H9 (cell line): ENCODE measurements around the gene UBL4A. TPM values are rescaled to one million over a fixed set of nuclear protein-coding genes. Genes with fewer than 3 reads are reported as not detected.

Source experiments
- DNase-seq: peaks from one replicate; pipeline ENCODE4 v3.0.0-alpha.2; 2017
- H2AFZ ChIP-seq: one replicate; pipeline ENCODE4 v1.6.1; 2013; ENCODE audit warnings: mild to moderate bottlenecking, low read length, control low read depth, moderate library complexity
- H2AK5ac ChIP-seq: 2 replicates; pipeline ENCODE4 v1.6.1; 2013; ENCODE audit warnings: low read length, control low read depth, mixed read lengths; ENCODE audit not compliant: insufficient read length
- H2BK120ac ChIP-seq: one replicate; pipeline ENCODE4 v1.6.1; 2013; ENCODE audit warnings: low read depth, mild to moderate bottlenecking, low read length, control low read depth, inconsistent platforms; ENCODE audit not compliant: poor library complexity, severe bottlenecking
- H2BK12ac ChIP-seq: 2 replicates; pipeline ENCODE4 v1.6.1; 2013; ENCODE audit warnings: low read length, control low read depth, mixed read lengths, low read depth; ENCODE audit not compliant: insufficient read length
- H2BK15ac ChIP-seq: 2 replicates; pipeline ENCODE4 v1.6.1; 2013; ENCODE audit warnings: low read depth, low read length, control low read depth
- H2BK20ac ChIP-seq: one replicate; pipeline ENCODE4 v1.6.1; 2013; ENCODE audit warnings: low read depth, mild to moderate bottlenecking, low read length, control low read depth, inconsistent platforms; ENCODE audit not compliant: poor library complexity, severe bottlenecking
- H2BK5ac ChIP-seq: 2 replicates; pipeline ENCODE4 v1.6.1; 2013; ENCODE audit warnings: low read length, control low read depth, mixed read lengths; ENCODE audit not compliant: insufficient read length
- H3K14ac ChIP-seq: 2 replicates; pipeline ENCODE4 v1.6.1; 2013; ENCODE audit warnings: low read length, control low read depth; ENCODE audit not compliant: insufficient read depth
- H3K18ac ChIP-seq: 2 replicates; pipeline ENCODE4 v1.6.1; 2013; ENCODE audit warnings: low read depth, mild to moderate bottlenecking, mixed read lengths, low read length, control low read depth; ENCODE audit not compliant: insufficient read length
- H3K23ac ChIP-seq: 2 replicates; pipeline ENCODE4 v1.6.1; 2013; ENCODE audit warnings: low read length, control low read depth, mixed read lengths, low read depth; ENCODE audit not compliant: insufficient read length
- H3K23me2 ChIP-seq: 2 replicates; pipeline ENCODE4 v1.6.1; 2013; ENCODE audit warnings: low read depth, mild to moderate bottlenecking, mixed read lengths, low read length, control low read depth; ENCODE audit not compliant: insufficient read length, poor library complexity, severe bottlenecking
- H3K27ac ChIP-seq: 2 replicates; pipeline ENCODE4 v1.5.1; 2013; ENCODE audit warnings: low read length, control low read depth, mixed read lengths, low read depth; ENCODE audit not compliant: insufficient read length
- H3K27me3 ChIP-seq: 2 replicates; pipeline ENCODE4 v1.6.1; 2013; ENCODE audit warnings: low read length, control low read depth, inconsistent platforms; ENCODE audit not compliant: insufficient read depth
- H3K4ac ChIP-seq: 2 replicates; pipeline ENCODE4 v1.6.1; 2013; ENCODE audit warnings: low read depth, mild to moderate bottlenecking, control low read depth, inconsistent platforms, low read length, moderate library complexity
- H3K4me1 ChIP-seq: 2 replicates; pipeline ENCODE4 v1.6.1; 2013; ENCODE audit warnings: low read length, control low read depth, inconsistent platforms; ENCODE audit not compliant: insufficient read depth
- H3K4me2 ChIP-seq: 2 replicates; pipeline ENCODE4 v1.6.1; 2013; ENCODE audit warnings: low read length, control low read depth, mixed read lengths; ENCODE audit not compliant: insufficient read length, insufficient read depth
- H3K56ac ChIP-seq: 2 replicates; pipeline ENCODE4 v1.6.1; 2013; ENCODE audit warnings: low read depth, mild to moderate bottlenecking, mixed read lengths, low read length, control low read depth; ENCODE audit not compliant: insufficient read length
- H3K79me1 ChIP-seq: 2 replicates; pipeline ENCODE4 v1.6.1; 2013; ENCODE audit warnings: low read depth, mild to moderate bottlenecking, moderate library complexity, low read length, control low read depth, inconsistent platforms; ENCODE audit not compliant: insufficient read depth, poor library complexity, severe bottlenecking
- H3K79me2 ChIP-seq: 2 replicates; pipeline ENCODE4 v1.6.1; 2013; ENCODE audit warnings: low read length, control low read depth, inconsistent platforms; ENCODE audit not compliant: insufficient read depth
- H3K9ac ChIP-seq: 2 replicates; pipeline ENCODE4 v1.6.1; 2013; ENCODE audit warnings: low read length, control low read depth, mixed read lengths; ENCODE audit not compliant: insufficient read length; ENCODE audit errors: extremely low read depth
- H3K9me3 ChIP-seq: one replicate; pipeline ENCODE4 v1.6.1; 2013; ENCODE audit warnings: low read depth, low read length, inconsistent platforms; ENCODE audit not compliant: control insufficient read depth
- H3T11ph ChIP-seq: one replicate; pipeline ENCODE4 v1.6.1; 2013; ENCODE audit warnings: mild to moderate bottlenecking, low read length, control low read depth, inconsistent platforms
- H4K20me1 ChIP-seq: one replicate; pipeline ENCODE4 v1.6.1; 2013; ENCODE audit not compliant: control insufficient read depth, insufficient read length, insufficient read depth
- H4K5ac ChIP-seq: 2 replicates; pipeline ENCODE4 v1.6.1; 2013; ENCODE audit warnings: low read depth, mild to moderate bottlenecking, mixed read lengths, low read length, control low read depth; ENCODE audit not compliant: insufficient read length
- H4K8ac ChIP-seq: replicated peaks from 2 replicates; pipeline ENCODE4 v1.6.1; 2013; ENCODE audit warnings: low read length, control low read depth, mixed read lengths, low read depth; ENCODE audit not compliant: insufficient read length
- H4K91ac ChIP-seq: 2 replicates; pipeline ENCODE4 v1.6.1; 2013; ENCODE audit warnings: low read depth, mild to moderate bottlenecking, moderate library complexity, mixed read lengths, low read length, control low read depth; ENCODE audit not compliant: insufficient read length
- H3K27ac Mint-ChIP-seq, 3 experiments: 2 replicates in 2 of 3; 3 replicates in 1 of 3; pipeline ENCODE4 v1.8.0; 2020 to 2021; ENCODE audit warnings: mixed read lengths in 3 of 3, mild to moderate bottlenecking in 1 of 3, moderate library complexity in 1 of 3
- H3K27me3 Mint-ChIP-seq: 2 replicates; pipeline ENCODE4 v1.8.0; 2021; ENCODE audit warnings: low read depth, mild to moderate bottlenecking, moderate library complexity, mixed read lengths
- H3K36me3 Mint-ChIP-seq, 3 experiments: 2 replicates in 2 of 3; 3 replicates in 1 of 3; pipeline ENCODE4 v1.8.0; 2020 to 2021; ENCODE audit warnings: low read depth in 3 of 3, mixed read lengths in 3 of 3; ENCODE audit not compliant: insufficient read depth in 1 of 3
- H3K4me1 Mint-ChIP-seq, 2 experiments: 2 replicates each; pipeline ENCODE4 v1.8.0; 2020; ENCODE audit warnings: mixed read lengths in 2 of 2
- H3K4me3 Mint-ChIP-seq, 2 experiments: 2 replicates in 1 of 2; 3 replicates in 1 of 2; pipeline ENCODE4 v1.8.0; 2020 to 2021; ENCODE audit warnings: mild to moderate bottlenecking in 2 of 2, mixed read lengths in 2 of 2, moderate library complexity in 1 of 2
- H3K9me3 Mint-ChIP-seq, 2 experiments: 2 replicates in 1 of 2; 3 replicates in 1 of 2; pipeline ENCODE4 v1.8.0; 2020; ENCODE audit warnings: mild to moderate bottlenecking in 2 of 2, mixed read lengths in 2 of 2, moderate library complexity in 1 of 2
- whole genome bisulfite sequencing: extraction: QIAGEN DNeasy Blood & Tissue Kit; methylation state at CpG from one replicate; pipeline ENCODE4 v1.1.7; 2013; ENCODE audit warnings: missing lambda C conversion rate, low lambda C conversion rate, mixed read lengths; ENCODE audit not compliant: insufficient read length; ENCODE audit errors: extremely low coverage; 5-methylcytosine and 5-hydroxymethylcytosine counted together
- total RNA-seq: library from RNA; stranded (reverse); gene quantifications from 2 replicates; pipeline ENCODE4 v1.2.1, GENCODE V29; 2021
- TF ChIP-seq, protein P1 (sequence below): fragments of 200-600 bp; sonication (generic); conservative IDR thresholded peaks from 3 replicates; pipeline ENCODE4 v1.8.0; 2021; ENCODE audit warnings: antibody characterized with exemption, mild to moderate bottlenecking

UBL4A gene
- total RNA-seq, 1 experiment from 2014 or later = 30.9 TPM

DNA sequence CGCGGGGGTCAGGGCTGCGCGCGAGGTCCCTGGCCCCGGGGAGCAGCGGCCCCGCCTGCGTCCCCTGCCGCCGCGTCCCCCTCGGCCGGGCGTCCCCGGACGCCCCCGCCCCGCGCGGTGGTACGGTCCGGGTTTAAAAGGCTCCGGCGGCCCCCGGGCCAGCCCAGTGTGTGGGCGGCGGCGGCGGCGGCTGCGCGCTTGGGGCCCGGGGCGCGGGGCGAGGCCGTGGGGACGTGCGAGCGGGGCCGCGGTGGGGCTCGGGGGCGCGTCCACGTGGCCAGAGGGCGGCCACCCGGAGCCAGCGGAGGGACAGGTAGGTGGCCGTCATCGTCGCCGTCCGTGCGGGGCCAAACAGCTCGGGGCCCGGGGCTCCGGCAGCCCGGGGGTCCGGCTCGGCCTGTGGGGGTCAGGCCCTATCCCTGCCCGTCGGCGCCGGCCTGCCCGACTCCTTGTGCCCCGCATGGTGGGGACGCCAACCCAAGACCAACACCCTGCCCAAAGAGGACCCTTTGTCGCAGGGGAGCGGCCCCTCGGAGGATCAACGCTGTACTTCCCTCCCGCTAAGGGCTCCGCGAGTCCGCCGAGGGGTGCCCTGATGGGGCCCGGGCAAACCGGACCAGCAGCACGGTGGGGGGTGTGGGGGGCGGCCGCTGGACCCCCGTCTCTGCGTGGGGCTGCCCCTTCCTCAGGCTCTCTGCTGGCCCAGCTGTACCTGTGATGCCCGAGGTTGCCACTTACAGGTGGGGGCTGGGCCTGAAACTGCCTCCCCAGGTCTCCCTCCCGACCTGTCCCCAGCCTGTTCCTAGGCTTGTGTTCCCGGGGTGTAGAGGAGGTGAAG, 28.1 kb downstream of the UBL4A start, which contains the start of gene PLXNA3:
Gene PLXNA3, plus strand, starts transcription at position 166 of the 838 bp plus-strand sequence. CDS start 1,903 bp downstream, outside the sequence.
- peaks cover 64 to 85% of the 10 kb centered on the region in 2 experiments for H3K9me3 Mint-ChIP-seq
- no peak within 1 kb of the TSS for H3K14ac ChIP-seq
- peak within 1 kb of the TSS in 1 of 3 experiments; percentile 22; a peak in 1 of 7 replicates for H3K27ac Mint-ChIP-seq
- H3K4me1 Mint-ChIP-seq = peaks cover 0 to 7% of the 10 kb centered on the region in 2 experiments; a peak in 1 of 4 replicates
- no peak within 1 kb of the TSS for H2BK5ac ChIP-seq
- no peak within 1 kb of the TSS for H3K27ac ChIP-seq
- no peak within 1 kb of the TSS for H4K5ac ChIP-seq
- H3K23ac ChIP-seq = no peak within 1 kb of the TSS
- TF ChIP-seq, protein P1, sequence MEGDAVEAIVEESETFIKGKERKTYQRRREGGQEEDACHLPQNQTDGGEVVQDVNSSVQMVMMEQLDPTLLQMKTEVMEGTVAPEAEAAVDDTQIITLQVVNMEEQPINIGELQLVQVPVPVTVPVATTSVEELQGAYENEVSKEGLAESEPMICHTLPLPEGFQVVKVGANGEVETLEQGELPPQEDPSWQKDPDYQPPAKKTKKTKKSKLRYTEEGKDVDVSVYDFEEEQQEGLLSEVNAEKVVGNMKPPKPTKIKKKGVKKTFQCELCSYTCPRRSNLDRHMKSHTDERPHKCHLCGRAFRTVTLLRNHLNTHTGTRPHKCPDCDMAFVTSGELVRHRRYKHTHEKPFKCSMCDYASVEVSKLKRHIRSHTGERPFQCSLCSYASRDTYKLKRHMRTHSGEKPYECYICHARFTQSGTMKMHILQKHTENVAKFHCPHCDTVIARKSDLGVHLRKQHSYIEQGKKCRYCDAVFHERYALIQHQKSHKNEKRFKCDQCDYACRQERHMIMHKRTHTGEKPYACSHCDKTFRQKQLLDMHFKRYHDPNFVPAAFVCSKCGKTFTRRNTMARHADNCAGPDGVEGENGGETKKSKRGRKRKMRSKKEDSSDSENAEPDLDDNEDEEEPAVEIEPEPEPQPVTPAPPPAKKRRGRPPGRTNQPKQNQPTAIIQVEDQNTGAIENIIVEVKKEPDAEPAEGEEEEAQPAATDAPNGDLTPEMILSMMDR = no peak
- H3K56ac ChIP-seq = no peak within 1 kb of the TSS
- peaks cover 8% of the 10 kb centered on the region for H3K23me2 ChIP-seq
- no peaks in the 10 kb centered on the region for H3K79me1 ChIP-seq
- H3K27me3 Mint-ChIP-seq = peaks cover 25% of the 10 kb centered on the region
- no peak within 1 kb of the TSS for H3T11ph ChIP-seq
- H3K79me2 ChIP-seq = no peaks in the 10 kb centered on the region
- no peaks in the 10 kb centered on the region for H4K20me1 ChIP-seq
- no peaks in the 10 kb centered on the region; the same call in 1 of the 2 replicates for H3K27me3 ChIP-seq
- H2BK20ac ChIP-seq = no peak within 1 kb of the TSS
- H3K36me3 Mint-ChIP-seq = peaks cover 25 to 31% (median 27%) of the 10 kb centered on the region in 3 experiments
- no peak within 1 kb of the TSS for H3K9ac ChIP-seq
- H2AFZ ChIP-seq = no peak within 1 kb of the TSS
- H2BK15ac ChIP-seq = no peak within 1 kb of the TSS
- H2BK120ac ChIP-seq = no peak within 1 kb of the TSS
- peak within 1 kb of the TSS; percentile 48 for H3K4me2 ChIP-seq
- no peak within 1 kb of the TSS for H2AK5ac ChIP-seq
- H4K91ac ChIP-seq = no peak within 1 kb of the TSS
- H3K4me3 Mint-ChIP-seq = peak within 1 kb of the TSS; percentile 72 to 88
- no peak within 1 kb of the TSS for H3K4ac ChIP-seq
- no peak within 1 kb of the TSS for H3K18ac ChIP-seq
- peaks cover 16% of the 10 kb centered on the region for H3K9me3 ChIP-seq
- H2BK12ac ChIP-seq = no peak within 1 kb of the TSS
- H3K4me1 ChIP-seq = no peaks in the 10 kb centered on the region
- DNase-seq = no peak
- WGBS = no CpG with 5 or more reads among the region's 88 CpGs
- H4K8ac ChIP-seq = no peak within 1 kb of the TSS
